Breast epithelium (tissue), 3 donors: ENCODE data around the gene C12orf56.

Source experiments
- POLR2A ChIP-seq: fragments of 450-650 bp; IDR thresholded peaks from one replicate; pipeline ENCODE4 v1.6.1; 2016; ENCODE audit warnings: antibody characterized with exemption, mild to moderate bottlenecking, moderate library complexity
- POLR2AphosphoS5 ChIP-seq, 3 donors: sonication (generic); formaldehyde crosslinking; IDR thresholded peaks; one replicate each; pipeline ENCODE4 v1.6.1; 2017; ENCODE audit warnings: antibody characterized with exemption in 3 of 3
- TF ChIP-seq, protein P1 (sequence below), 3 donors: fragments of 450-650 bp; IDR thresholded peaks; one replicate each; pipeline ENCODE4 v1.5.1; 2016 to 2017; ENCODE audit warnings: antibody characterized with exemption in 3 of 3, mild to moderate bottlenecking in 3 of 3, moderate library complexity in 3 of 3

DNA sequence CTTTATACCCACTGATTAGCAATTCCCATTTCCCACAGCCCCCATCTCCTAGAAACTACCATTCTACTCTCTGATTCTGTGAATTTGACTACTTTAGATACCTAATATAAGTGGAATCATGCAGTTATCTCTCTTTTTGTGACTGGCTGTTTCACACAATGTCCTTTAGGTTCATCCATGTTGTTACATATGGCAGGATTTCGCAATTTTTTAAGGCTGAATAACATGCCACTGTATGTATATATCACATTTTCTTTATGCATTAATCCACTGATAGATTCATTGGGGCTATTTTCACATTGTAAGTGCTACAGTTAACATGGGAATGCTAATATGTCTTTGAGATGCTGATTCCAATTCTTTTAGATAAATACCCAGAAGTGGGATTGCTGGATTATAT is 49.5 kb upstream of the C12orf56 start:
- TF ChIP-seq, protein P1, sequence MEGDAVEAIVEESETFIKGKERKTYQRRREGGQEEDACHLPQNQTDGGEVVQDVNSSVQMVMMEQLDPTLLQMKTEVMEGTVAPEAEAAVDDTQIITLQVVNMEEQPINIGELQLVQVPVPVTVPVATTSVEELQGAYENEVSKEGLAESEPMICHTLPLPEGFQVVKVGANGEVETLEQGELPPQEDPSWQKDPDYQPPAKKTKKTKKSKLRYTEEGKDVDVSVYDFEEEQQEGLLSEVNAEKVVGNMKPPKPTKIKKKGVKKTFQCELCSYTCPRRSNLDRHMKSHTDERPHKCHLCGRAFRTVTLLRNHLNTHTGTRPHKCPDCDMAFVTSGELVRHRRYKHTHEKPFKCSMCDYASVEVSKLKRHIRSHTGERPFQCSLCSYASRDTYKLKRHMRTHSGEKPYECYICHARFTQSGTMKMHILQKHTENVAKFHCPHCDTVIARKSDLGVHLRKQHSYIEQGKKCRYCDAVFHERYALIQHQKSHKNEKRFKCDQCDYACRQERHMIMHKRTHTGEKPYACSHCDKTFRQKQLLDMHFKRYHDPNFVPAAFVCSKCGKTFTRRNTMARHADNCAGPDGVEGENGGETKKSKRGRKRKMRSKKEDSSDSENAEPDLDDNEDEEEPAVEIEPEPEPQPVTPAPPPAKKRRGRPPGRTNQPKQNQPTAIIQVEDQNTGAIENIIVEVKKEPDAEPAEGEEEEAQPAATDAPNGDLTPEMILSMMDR (IDR thresholded peaks at IDR 0.05): no peak
- TF ChIP-seq POLR2A: no peak
- no peak for TF ChIP-seq POLR2AphosphoS5 (IDR thresholded peaks at IDR 0.05)
